ENCODE measurements around the gene XPNPEP3. TPM values are rescaled to one million over a fixed set of nuclear protein-coding genes. Genes with fewer than 3 reads are reported as not detected.

Gene XPNPEP3
- polyA plus RNA-seq, 1 experiment, result 25.8 TPM

DNA sequence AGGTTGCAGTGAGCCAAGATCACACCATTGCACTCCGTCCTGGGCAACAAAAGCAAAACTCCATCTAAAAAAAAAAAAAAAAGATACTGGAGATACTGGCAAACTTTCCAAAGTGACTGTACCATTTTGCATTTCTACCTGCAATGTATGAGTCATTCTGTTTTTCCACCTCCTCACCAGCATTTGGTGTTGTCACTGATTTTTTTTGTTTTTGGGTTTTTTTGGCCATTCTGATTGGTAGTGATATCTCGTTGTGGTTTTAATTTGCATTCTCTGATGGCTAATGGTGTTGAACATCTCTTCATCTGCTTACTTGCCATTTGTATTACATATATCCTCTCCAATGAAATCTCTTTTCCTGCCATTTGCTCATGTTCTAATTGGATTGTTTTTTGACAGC is 82.3 kb downstream of the XPNPEP3 start:
- Histone ChIP-seq H3K27me3 (ENCODE audit: control insufficient read depth, insufficient read depth, low read length) (no peaks in the 10 kb centered on the region), H3K36me3 (ENCODE audit: control insufficient read depth, insufficient read depth, low read length) (no peaks in the 10 kb centered on the region), H3K4me3 (ENCODE audit: low read depth, low read length) (no peak overlapping the region)
- ChIA-PET CTCF (interaction anchor here (0.6 kb wide), 1 partner anchor 188 kb away, joined by 4 read pairs; no protein-coding TSS in a partner anchor), POLR2A (no interaction called here)
- TF ChIP-seq, protein P1, sequence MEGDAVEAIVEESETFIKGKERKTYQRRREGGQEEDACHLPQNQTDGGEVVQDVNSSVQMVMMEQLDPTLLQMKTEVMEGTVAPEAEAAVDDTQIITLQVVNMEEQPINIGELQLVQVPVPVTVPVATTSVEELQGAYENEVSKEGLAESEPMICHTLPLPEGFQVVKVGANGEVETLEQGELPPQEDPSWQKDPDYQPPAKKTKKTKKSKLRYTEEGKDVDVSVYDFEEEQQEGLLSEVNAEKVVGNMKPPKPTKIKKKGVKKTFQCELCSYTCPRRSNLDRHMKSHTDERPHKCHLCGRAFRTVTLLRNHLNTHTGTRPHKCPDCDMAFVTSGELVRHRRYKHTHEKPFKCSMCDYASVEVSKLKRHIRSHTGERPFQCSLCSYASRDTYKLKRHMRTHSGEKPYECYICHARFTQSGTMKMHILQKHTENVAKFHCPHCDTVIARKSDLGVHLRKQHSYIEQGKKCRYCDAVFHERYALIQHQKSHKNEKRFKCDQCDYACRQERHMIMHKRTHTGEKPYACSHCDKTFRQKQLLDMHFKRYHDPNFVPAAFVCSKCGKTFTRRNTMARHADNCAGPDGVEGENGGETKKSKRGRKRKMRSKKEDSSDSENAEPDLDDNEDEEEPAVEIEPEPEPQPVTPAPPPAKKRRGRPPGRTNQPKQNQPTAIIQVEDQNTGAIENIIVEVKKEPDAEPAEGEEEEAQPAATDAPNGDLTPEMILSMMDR (IDR thresholded peaks at IDR 0.05; ENCODE audit: insufficient read depth, low read depth, low read length), result no peak
- DNase-seq (ENCODE audit: low read depth), result no peak

DNA sequence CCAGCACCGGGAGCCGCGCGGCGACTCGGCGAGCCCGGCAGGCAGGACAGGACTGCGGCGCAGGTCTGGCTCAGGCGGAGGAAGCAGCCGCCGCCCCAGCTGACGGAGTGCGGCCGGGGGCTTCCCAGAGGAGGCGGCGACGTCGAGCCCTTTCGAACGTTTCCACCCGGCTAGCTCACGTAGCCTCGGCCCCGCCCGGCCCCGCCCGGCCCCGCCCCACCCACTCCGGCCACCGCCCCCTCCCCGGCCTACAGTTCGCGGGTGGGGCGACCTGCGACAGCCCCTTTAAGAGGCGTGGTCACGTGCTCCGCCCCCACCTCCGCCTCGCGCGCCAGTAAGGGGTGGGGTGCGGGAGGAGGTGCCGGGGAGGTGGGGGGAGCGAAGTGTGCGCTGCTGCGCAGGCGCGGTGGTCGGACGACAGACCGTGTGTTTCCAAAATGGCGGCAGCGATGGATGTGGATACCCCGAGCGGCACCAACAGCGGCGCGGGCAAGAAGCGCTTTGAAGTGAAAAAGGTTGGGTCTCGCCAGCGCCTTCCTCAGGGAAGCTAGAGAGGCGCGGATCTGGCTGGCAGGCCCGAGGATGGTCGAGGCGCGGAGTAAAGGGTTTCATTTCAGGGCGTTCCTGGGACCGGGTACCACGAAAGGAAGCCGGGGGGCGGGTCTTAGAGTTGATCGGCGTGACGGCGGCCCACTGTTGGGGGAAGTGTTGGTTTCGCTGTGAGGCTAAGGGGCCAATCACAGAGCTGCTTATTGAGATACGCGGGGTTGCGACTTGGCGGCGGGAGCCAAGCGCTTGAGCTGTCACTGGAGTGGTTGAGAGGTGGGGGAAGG is 94.2 kb downstream of the XPNPEP3 start, which contains the start of gene RBX1:
Gene RBX1, plus strand, starts transcription at position 417 of the 833 bp plus-strand sequence. Its CDS starts 21 bp downstream, at position 438.
- H3K4me3 ChIP-seq (ENCODE audit: low read depth, low read length), result peak within 1 kb of the TSS; percentile 85
- TF ChIP-seq, protein P1 (IDR thresholded peaks at IDR 0.05; ENCODE audit: insufficient read depth, low read depth, low read length), result no peak
- no peaks in the 10 kb centered on the region for H3K27me3 ChIP-seq (ENCODE audit: control insufficient read depth, insufficient read depth, low read length)
- H3K36me3 ChIP-seq (ENCODE audit: control insufficient read depth, insufficient read depth, low read length), result no peaks in the 10 kb centered on the region; the same call in 1 of the 2 replicates
- POLR2A ChIA-PET, result interaction anchor here (0.5 to 0.7 kb wide), 3 partner anchors 9 to 161 kb away, joined by 3 to 7 read pairs (median 3); no protein-coding TSS in a partner anchor
- CTCF ChIA-PET, result no interaction called here
- DNase-seq (ENCODE audit: low read depth), result peak; percentile 76

GRCh38 chr22:40951795-40952605 is 95.1 kb downstream of the XPNPEP3 start:
- ChIA-PET CTCF (no interaction called here), POLR2A (interaction anchor here (0.6 kb wide), 3 partner anchors 29 to 335 kb away, joined by 3 to 7 read pairs (median 4); no protein-coding TSS in a partner anchor)
- Histone ChIP-seq H3K4me3 (ENCODE audit: low read depth, low read length) (peak overlapping the region; percentile 85), H3K27me3 (ENCODE audit: control insufficient read depth, insufficient read depth, low read length) (no peaks in the 10 kb centered on the region), H3K36me3 (ENCODE audit: control insufficient read depth, insufficient read depth, low read length) (no peaks in the 10 kb centered on the region; the same call in 1 of the 2 replicates)
- DNase-seq (ENCODE audit: low read depth), result no peak
- TF ChIP-seq, protein P1 (IDR thresholded peaks at IDR 0.05; ENCODE audit: insufficient read depth, low read depth, low read length), result no peak

DNA sequence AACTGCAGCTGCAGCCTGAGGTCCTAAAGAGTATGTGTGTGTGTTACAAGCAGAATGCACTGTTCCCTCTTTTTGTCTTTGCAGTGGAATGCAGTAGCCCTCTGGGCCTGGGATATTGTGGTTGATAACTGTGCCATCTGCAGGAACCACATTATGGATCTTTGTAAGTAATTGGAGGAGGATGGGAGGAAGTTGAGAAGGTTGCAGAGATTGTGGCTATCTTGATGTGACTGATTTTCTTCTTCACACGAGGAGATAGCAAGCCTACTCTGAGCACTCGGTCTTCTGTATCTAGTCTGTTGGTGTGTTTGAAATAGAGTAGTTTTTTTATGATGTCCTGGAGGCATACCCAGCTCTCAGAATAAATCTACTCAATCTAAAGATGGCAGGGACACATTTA is 96.5 kb downstream of the XPNPEP3 start:
- no peak for DNase-seq (ENCODE audit: low read depth)
- ChIA-PET CTCF (no interaction called here), POLR2A (no interaction called here)
- H3K27me3 ChIP-seq (ENCODE audit: control insufficient read depth, insufficient read depth, low read length), result no peaks in the 10 kb centered on the region
- no peak overlapping the region for H3K4me3 ChIP-seq (ENCODE audit: low read depth, low read length)
- peaks cover 3% of the 10 kb centered on the region for H3K36me3 ChIP-seq (ENCODE audit: control insufficient read depth, insufficient read depth, low read length)
- TF ChIP-seq, protein P1 (IDR thresholded peaks at IDR 0.05; ENCODE audit: insufficient read depth, low read depth, low read length), result no peak

DNA sequence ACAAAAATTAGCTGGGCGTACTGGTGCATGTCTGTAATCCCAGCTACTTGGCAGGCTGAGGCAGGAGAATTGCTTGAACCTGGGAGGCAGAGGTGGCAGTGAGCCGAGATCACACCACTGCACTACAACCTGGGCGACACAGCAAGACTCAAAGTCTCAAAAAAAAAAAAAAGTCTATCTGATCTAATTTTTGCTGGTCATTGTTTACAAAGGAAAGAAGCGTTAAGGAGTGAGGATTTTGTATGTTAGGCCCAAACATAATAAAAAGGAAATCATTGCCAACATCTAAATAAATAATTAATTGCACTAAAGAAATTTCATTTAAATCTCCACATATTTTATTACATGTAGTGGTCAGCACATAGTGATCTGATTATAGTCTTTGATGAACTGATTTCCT is 97.2 kb downstream of the XPNPEP3 start:
- ChIA-PET CTCF (no interaction called here), POLR2A (interaction anchor here (0.6 kb wide), 1 partner anchor 67 kb away, joined by 9 read pairs; no protein-coding TSS in a partner anchor)
- Histone ChIP-seq H3K36me3 (ENCODE audit: control insufficient read depth, insufficient read depth, low read length) (peaks cover 3% of the 10 kb centered on the region), H3K27me3 (ENCODE audit: control insufficient read depth, insufficient read depth, low read length) (no peaks in the 10 kb centered on the region), H3K4me3 (ENCODE audit: low read depth, low read length) (no peak overlapping the region)
- DNase-seq (ENCODE audit: low read depth), result no peak
- TF ChIP-seq, protein P1 (IDR thresholded peaks at IDR 0.05; ENCODE audit: insufficient read depth, low read depth, low read length), result no peak

Measured in BJ (cell line).